HL-60/S4 treated with phorbol 12-myristate 13-acetate at 8.2 ng/mL for 4 days and 3 days (cell line): Measurements from ENCODE around the gene TRIM4.
"Not testable (repeated sequence)": the region's sequence is repeated elsewhere in the genome, so short reads cannot be mapped to it uniquely, and the experiment has no call there.

Source experiments
- in situ Hi-C: fragments of 300-500 bp; cut with MboI; formaldehyde crosslinking; loops from 2 replicates; pipeline ENCODE4 v1.15.0; 2022; ENCODE audit warnings: low sequenced_read_pairs

TRIM4 gene

GRCh38 chr7:99920149-99920548, 819 bp upstream of the TRIM4 start:
- in situ Hi-C loops, result no loop called here

GRCh38 chr7:99919814-99920112, 433 bp upstream of the TRIM4 start:
- in situ Hi-C loops, result no loop called here

- in situ Hi-C loops, result no loop called here
Measured at GRCh38 chr7:99910976-99911375, 8.4 kb downstream of the TRIM4 start.

- in situ Hi-C loops, result no loop called here
Measured at GRCh38 chr7:99901581-99901980, 17.7 kb downstream of the TRIM4 start.

- in situ Hi-C loops, result no loop called here
Measured at GRCh38 chr7:99899830-99900519, 19.4 kb downstream of the TRIM4 start.

- in situ Hi-C loops, result no loop called here
Measured at GRCh38 chr7:99898836-99899235, 20.5 kb downstream of the TRIM4 start.

- in situ Hi-C loops, result no loop called here
Measured at GRCh38 chr7:99898023-99898357, 21.3 kb downstream of the TRIM4 start.

GRCh38 chr7:99897322-99898022, 21.9 kb downstream of the TRIM4 start:
- in situ Hi-C loops, result no loop called here

GRCh38 chr7:99894738-99895137, 24.6 kb downstream of the TRIM4 start:
- in situ Hi-C loops, result no loop called here

GRCh38 chr7:99893280-99893679, 26.1 kb downstream of the TRIM4 start:
- in situ Hi-C loops, result no loop called here

GRCh38 chr7:99890348-99890747, 29.0 kb downstream of the TRIM4 start:
- in situ Hi-C loops, result not testable (repeated sequence)

- in situ Hi-C loops, result not testable (repeated sequence)
Measured at GRCh38 chr7:99888366-99888765, 31.0 kb downstream of the TRIM4 start.

- in situ Hi-C loops, result no loop called here
Measured at GRCh38 chr7:99881370-99881769, 38.0 kb downstream of the TRIM4 start.

- in situ Hi-C loops, result no loop called here
Measured at GRCh38 chr7:99876933-99877332, 42.4 kb downstream of the TRIM4 start, which contains the start of gene OR2AE1. TSS of gene OR2AE1 (minus strand) at chr7:99877033. CDS start at chr7:99877033, 0 bp downstream.

GRCh38 chr7:99876491-99876890, 42.8 kb downstream of the TRIM4 start:
- in situ Hi-C loops, result no loop called here

GRCh38 chr7:99868246-99868645, 51.1 kb downstream of the TRIM4 start:
- in situ Hi-C loops, result no loop called here

- in situ Hi-C loops, result not testable (repeated sequence)
Measured at GRCh38 chr7:99867477-99867876, 51.9 kb downstream of the TRIM4 start.

- in situ Hi-C loops, result no loop called here
Measured at GRCh38 chr7:99863847-99864440, 55.4 kb downstream of the TRIM4 start.

- in situ Hi-C loops, result no loop called here
Measured at GRCh38 chr7:99860281-99861127, 58.8 kb downstream of the TRIM4 start.

- in situ Hi-C loops, result no loop called here
Measured at GRCh38 chr7:99855236-99855635, 64.1 kb downstream of the TRIM4 start.

- in situ Hi-C loops, result no loop called here
Measured at GRCh38 chr7:99848420-99849216, 70.7 kb downstream of the TRIM4 start.
